ENCODE data around the gene NFIC. TPM values are rescaled to one million over a fixed set of nuclear protein-coding genes. Genes with fewer than 3 reads are reported as not detected.
"Not testable (repeated sequence)": the region's sequence is repeated elsewhere in the genome, so short reads cannot be mapped to it uniquely, and the experiment has no call there.

Gene NFIC
- total RNA-seq, 2 donors from 2014 or later, result 111 to 196 TPM

- no peak overlapping the region for H3K4me3 ChIP-seq
Observed at GRCh38 chr19:3387645-3388589, 21.5 kb downstream of the NFIC start.

GRCh38 chr19:3389446-3389778 is 23.0 kb downstream of the NFIC start:
- Histone ChIP-seq H3K27ac (peak overlapping the region; percentile 91 to 99), H3K4me1 (peaks cover 0 to 65% of the 10 kb centered on the region in 2 donors), H3K9me3 (no peaks in the 10 kb centered on the region), H3K36me3 (peaks cover 13% of the 10 kb centered on the region), H3K27me3 (no peaks in the 10 kb centered on the region), H3K4me3 (no peak overlapping the region)
- TF ChIP-seq, protein P1, sequence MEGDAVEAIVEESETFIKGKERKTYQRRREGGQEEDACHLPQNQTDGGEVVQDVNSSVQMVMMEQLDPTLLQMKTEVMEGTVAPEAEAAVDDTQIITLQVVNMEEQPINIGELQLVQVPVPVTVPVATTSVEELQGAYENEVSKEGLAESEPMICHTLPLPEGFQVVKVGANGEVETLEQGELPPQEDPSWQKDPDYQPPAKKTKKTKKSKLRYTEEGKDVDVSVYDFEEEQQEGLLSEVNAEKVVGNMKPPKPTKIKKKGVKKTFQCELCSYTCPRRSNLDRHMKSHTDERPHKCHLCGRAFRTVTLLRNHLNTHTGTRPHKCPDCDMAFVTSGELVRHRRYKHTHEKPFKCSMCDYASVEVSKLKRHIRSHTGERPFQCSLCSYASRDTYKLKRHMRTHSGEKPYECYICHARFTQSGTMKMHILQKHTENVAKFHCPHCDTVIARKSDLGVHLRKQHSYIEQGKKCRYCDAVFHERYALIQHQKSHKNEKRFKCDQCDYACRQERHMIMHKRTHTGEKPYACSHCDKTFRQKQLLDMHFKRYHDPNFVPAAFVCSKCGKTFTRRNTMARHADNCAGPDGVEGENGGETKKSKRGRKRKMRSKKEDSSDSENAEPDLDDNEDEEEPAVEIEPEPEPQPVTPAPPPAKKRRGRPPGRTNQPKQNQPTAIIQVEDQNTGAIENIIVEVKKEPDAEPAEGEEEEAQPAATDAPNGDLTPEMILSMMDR (IDR thresholded peaks at IDR 0.05), result no peak
- no peak for DNase-seq (ENCODE audit: low spot score)

More at GRCh38 chr19:3387645-3388589, 21.5 kb downstream of the NFIC start:
- H3K27me3 ChIP-seq, result no peaks in the 10 kb centered on the region
- peaks cover 0 to 80% of the 10 kb centered on the region in 2 donors for H3K4me1 ChIP-seq
- peak overlapping the region; percentile 91 to 99 for H3K27ac ChIP-seq
- H3K9me3 ChIP-seq, result no peaks in the 10 kb centered on the region
- DNase-seq (ENCODE audit: low spot score), result peak; percentile 84
- peaks cover under 1% of the 10 kb centered on the region for H3K36me3 ChIP-seq
- TF ChIP-seq, protein P1 (IDR thresholded peaks at IDR 0.05), result peak in 1 of 2 donors; percentile 14

DNA sequence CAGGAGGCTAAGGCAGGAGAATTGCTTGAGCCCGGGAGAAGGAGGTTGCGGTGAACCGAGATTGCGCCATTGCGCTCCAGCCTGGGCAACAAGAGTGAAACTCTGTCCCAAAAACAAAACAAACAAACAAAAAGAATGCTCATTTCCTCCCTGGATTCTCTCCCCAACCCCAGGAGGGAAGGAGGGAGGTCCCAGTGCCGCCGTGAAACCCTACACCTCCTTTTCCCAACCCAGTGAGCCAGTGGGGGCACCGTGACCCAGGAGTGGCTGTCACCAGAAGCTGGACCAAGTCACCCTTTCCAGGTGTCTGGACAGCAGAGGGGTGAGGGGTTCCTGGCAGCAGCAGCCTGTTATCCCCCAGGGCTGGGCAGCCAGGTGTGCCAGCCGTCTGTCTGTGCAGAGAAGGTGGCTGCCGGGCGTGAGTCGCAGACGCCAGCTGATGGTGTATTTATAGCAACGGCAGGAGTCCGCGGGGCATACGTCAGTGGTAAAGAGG is 23.5 kb downstream of the NFIC start:
- peak overlapping the region; percentile 91 to 99 for H3K27ac ChIP-seq
- H3K9me3 ChIP-seq, result no peaks in the 10 kb centered on the region
- TF ChIP-seq, protein P1 (IDR thresholded peaks at IDR 0.05), result no peak
- no peak overlapping the region for H3K4me3 ChIP-seq
- DNase-seq (ENCODE audit: low spot score), result no peak
- H3K4me1 ChIP-seq, result peaks cover 0 to 60% of the 10 kb centered on the region in 2 donors
- peaks cover 18% of the 10 kb centered on the region for H3K36me3 ChIP-seq
- no peaks in the 10 kb centered on the region for H3K27me3 ChIP-seq

- not testable (repeated sequence) for H3K9me3 ChIP-seq; H3K27me3 ChIP-seq; H3K4me3 ChIP-seq; DNase-seq (ENCODE audit: low spot score)
- peak overlapping the region in 1 of 2 donors; percentile 56 for H3K27ac ChIP-seq
- peaks cover 0 to 47% of the 10 kb centered on the region in 2 donors for H3K4me1 ChIP-seq
- H3K36me3 ChIP-seq, result peaks cover 24% of the 10 kb centered on the region
Observed at GRCh38 chr19:3391911-3392310, 25.5 kb downstream of the NFIC start.

- Histone ChIP-seq H3K27me3 (no peaks in the 10 kb centered on the region), H3K27ac (peak overlapping the region; percentile 27 to 56), H3K9me3 (no peaks in the 10 kb centered on the region), H3K36me3 (peaks cover 24% of the 10 kb centered on the region), H3K4me1 (peaks cover 0 to 47% of the 10 kb centered on the region in 2 donors), H3K4me3 (no peak overlapping the region)
- TF ChIP-seq, protein P1 (IDR thresholded peaks at IDR 0.05), result no peak
- no peak for DNase-seq (ENCODE audit: low spot score)
Observed at GRCh38 chr19:3392480-3392879, 26.1 kb downstream of the NFIC start.

- H3K9me3 ChIP-seq, result no peaks in the 10 kb centered on the region
- H3K4me1 ChIP-seq, result peaks cover 0 to 54% of the 10 kb centered on the region in 2 donors
- no peak for DNase-seq (ENCODE audit: low spot score)
- H3K4me3 ChIP-seq, result peak overlapping the region in 1 of 2 donors; percentile 3
- peaks cover 24% of the 10 kb centered on the region for H3K36me3 ChIP-seq
- TF ChIP-seq, protein P1 (IDR thresholded peaks at IDR 0.05), result no peak
- peak overlapping the region; percentile 99 for H3K27ac ChIP-seq
- H3K27me3 ChIP-seq, result no peaks in the 10 kb centered on the region
Observed at GRCh38 chr19:3396881-3397265, 30.5 kb downstream of the NFIC start.
